Measurements from ENCODE around the gene CEP104.

Gene CEP104

DNA sequence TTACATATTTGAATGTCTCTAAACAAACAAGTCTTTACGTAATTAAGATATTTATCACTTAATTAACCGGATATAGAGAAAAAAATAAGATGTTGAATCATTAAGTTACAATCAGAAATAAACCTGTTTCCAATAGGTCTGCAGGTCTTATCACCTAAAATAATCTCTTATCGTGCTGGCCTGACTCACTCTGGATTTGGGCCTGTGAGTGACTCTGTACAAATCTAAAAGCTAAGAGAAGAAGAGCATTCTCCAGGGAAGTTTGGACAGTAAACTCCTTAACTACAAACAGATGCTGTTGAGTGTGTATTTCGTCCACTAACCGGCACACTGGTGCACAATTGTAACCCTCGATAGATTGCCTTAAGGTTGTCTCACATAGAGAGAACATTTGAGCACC is 25.3 kb downstream of the CEP104 start:
- DNase-seq (ENCODE audit: low read depth, low spot score) = no peak
- TF ChIP-seq CTCF (IDR thresholded peaks at IDR 0.05; ENCODE audit: insufficient read depth, low read length, missing control alignments) = no peak
- POLR2A ChIA-PET = no interaction called here
- H3K4me3 ChIP-seq (ENCODE audit: low read depth, low read length) = no peak overlapping the region
- CTCF ChIA-PET = no interaction called here

GRCh38 chr1:3828391-3828790 is 28.6 kb downstream of the CEP104 start:
- DNase-seq (ENCODE audit: low read depth, low spot score) = no peak
- H3K4me3 ChIP-seq (ENCODE audit: low read depth, low read length) = no peak overlapping the region
- CTCF ChIA-PET = no interaction called here
- TF ChIP-seq CTCF (IDR thresholded peaks at IDR 0.05; ENCODE audit: insufficient read depth, low read length, missing control alignments) = no peak
- POLR2A ChIA-PET = no interaction called here

DNA sequence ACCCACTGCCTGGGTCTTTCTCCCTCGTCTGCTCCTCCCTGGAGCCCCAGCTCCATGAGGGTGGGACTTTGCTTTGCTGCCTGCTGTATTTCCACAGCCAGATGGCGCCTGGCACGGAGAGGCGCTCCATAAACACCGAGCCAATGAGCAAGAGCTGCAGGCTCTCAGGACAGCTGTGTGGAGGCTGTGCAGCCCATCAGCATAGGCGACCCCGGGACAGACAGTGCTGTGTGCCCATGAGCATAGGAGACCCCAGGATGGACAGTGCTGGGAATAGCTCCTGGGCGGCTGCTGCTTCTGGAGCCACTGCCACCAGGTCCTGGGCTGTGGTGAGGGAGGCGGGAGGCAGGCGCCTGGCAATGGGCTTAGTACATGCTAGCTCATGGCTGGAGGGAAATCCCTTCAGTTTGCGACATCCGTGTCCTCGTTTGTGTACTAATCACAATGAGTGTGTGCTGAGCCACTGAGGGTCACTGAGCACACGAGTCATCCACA is 29.2 kb downstream of the CEP104 start:
- POLR2A ChIA-PET = no interaction called here

DNA sequence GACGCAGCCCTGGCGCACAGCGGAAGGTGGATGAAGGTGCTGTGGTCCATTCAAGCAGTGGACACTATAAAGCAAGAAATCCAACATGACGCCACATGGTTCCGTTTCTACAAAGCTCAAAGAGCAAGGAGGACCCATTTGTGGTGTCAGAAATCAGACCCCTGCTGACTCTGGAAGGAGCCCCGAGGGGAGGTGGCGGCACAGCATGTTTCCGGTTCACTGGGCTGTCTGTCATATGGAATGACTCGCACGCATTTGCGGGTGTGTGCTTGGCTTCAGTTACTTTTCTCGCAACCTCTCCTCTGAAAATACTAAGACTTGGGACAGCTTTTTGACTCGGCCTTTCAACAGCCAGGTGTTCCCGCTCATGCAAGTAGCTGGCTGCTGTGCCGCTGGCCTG is 31.7 kb downstream of the CEP104 start:
- no peak overlapping the region for H3K4me3 ChIP-seq (ENCODE audit: low read depth, low read length)
- no peak for TF ChIP-seq CTCF (IDR thresholded peaks at IDR 0.05; ENCODE audit: insufficient read depth, low read length, missing control alignments)
- ChIA-PET CTCF (no interaction called here), POLR2A (no interaction called here)
- no peak for DNase-seq (ENCODE audit: low read depth, low spot score)

More for the DNA sequence above, 29.2 kb downstream of the CEP104 start:
- no peak for DNase-seq (ENCODE audit: low read depth, low spot score)
- CTCF ChIA-PET = no interaction called here
- TF ChIP-seq CTCF (IDR thresholded peaks at IDR 0.05; ENCODE audit: insufficient read depth, low read length, missing control alignments) = no peak
- H3K4me3 ChIP-seq (ENCODE audit: low read depth, low read length) = no peak overlapping the region

DNA sequence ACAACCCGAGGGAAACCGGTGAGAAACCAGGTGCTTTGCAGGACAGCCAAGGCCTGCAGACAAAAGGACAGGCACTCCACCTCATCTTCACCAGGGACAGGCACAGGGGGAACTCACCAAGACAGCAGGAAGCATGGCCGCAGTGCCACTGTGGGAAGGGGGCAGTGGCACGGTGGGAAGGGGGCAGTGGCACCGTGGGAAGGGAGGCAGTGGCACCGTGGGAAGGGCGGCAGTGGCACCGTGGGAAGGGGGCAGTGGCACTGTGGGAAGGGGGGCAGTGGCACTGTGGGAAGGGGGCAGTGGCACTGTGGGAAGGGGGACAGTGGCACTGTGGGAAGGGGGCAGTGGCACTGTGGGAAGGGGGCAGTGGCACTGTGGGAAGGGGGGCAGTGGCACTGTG is 32.4 kb downstream of the CEP104 start:
- ChIA-PET POLR2A (no interaction called here), CTCF (no interaction called here)
- TF ChIP-seq CTCF (IDR thresholded peaks at IDR 0.05; ENCODE audit: insufficient read depth, low read length, missing control alignments) = no peak
- no peak for DNase-seq (ENCODE audit: low read depth, low spot score)
- no peak overlapping the region for H3K4me3 ChIP-seq (ENCODE audit: low read depth, low read length)

- no peak for DNase-seq (ENCODE audit: low read depth, low spot score)
- ChIA-PET CTCF (no interaction called here), POLR2A (no interaction called here)
- no peak for TF ChIP-seq CTCF (IDR thresholded peaks at IDR 0.05; ENCODE audit: insufficient read depth, low read length, missing control alignments)
- no peak overlapping the region for H3K4me3 ChIP-seq (ENCODE audit: low read depth, low read length)
Measured at GRCh38 chr1:3822421-3822820, 34.6 kb downstream of the CEP104 start.

All from AG04449 (cell line).